Vagina (tissue), 2 donors: Measurements from ENCODE around the gene RHBDL3. TPM values are rescaled to one million over a fixed set of nuclear protein-coding genes. Genes with fewer than 3 reads are reported as not detected.

Experiments
- DNase-seq, 2 donors: peaks; one replicate each; pipeline ENCODE4 v3.0.0-alpha.2; 2017; ENCODE audit errors: extremely low spot score in 2 of 2
- H3K27ac ChIP-seq: fragments of 200-600 bp; sonication (generic); one replicate; pipeline ENCODE4 v1.5.1; 2019
- H3K27me3 ChIP-seq: fragments of 200-600 bp; sonication (generic); one replicate; pipeline ENCODE4 v1.5.1; 2019
- H3K36me3 ChIP-seq, 2 donors: fragments of 200-600 bp; sonication (generic); one replicate each; pipeline ENCODE4 v1.5.1; 2017 to 2019
- H3K4me1 ChIP-seq: fragments of 200-600 bp; sonication (generic); one replicate; pipeline ENCODE4 v1.5.1; 2019
- H3K4me3 ChIP-seq, 2 donors: fragments of 200-600 bp; sonication (generic); 1 replicate in 1 of 2; 2 replicates in 1 of 2; pipeline ENCODE4 v1.5.1; 2016 to 2019
- H3K9me3 ChIP-seq: fragments of 200-600 bp; sonication (generic); one replicate; pipeline ENCODE4 v1.5.1; 2019
- CTCF ChIP-seq, 3 experiments: fragments of 450-650 bp in 2 of 3; fragments of 200-600 bp in 1 of 3; sonication (generic) in 1 of 3; IDR thresholded peaks; one replicate each; pipeline ENCODE4 v1.5.1; 2017 to 2019; ENCODE audit warnings: antibody characterized with exemption in 3 of 3, mild to moderate bottlenecking in 2 of 3, moderate library complexity in 2 of 3
- POLR2A ChIP-seq, 2 donors: fragments of 450-650 bp; IDR thresholded peaks; one replicate each; pipeline ENCODE4 v1.6.1; 2017; ENCODE audit warnings: antibody characterized with exemption in 2 of 2, mild to moderate bottlenecking in 2 of 2, moderate library complexity in 2 of 2
- POLR2AphosphoS5 ChIP-seq, 2 donors: sonication (generic); formaldehyde crosslinking; IDR thresholded peaks; one replicate each; pipeline ENCODE4 v1.9.0; 2017; ENCODE audit warnings: antibody characterized with exemption in 2 of 2, mild to moderate bottlenecking in 2 of 2, low read depth in 1 of 2; ENCODE audit not compliant: insufficient read depth in 1 of 2
- intact Hi-C: fragments of 100-400 bp; cut with DNase I; formaldehyde crosslinking; loops from one replicate; pipeline ENCODE4 v1.15.1; 2023
- total RNA-seq: library from RNA; depleted of rRNA; stranded (reverse); fragments of >200 nt; gene quantifications from one replicate; pipeline ENCODE4 v1.2.3, GENCODE V29; 2016

The RHBDL3 gene
- total RNA-seq, 1 donor from 2014 or later, result 1.7 TPM

- DNase-seq, result no peak
- Histone ChIP-seq H3K27ac (no peak overlapping the region), H3K4me3 (no peak overlapping the region), H3K4me1 (no peaks in the 10 kb centered on the region), H3K36me3 (no peaks in the 10 kb centered on the region), H3K27me3 (no peaks in the 10 kb centered on the region), H3K9me3 (no peaks in the 10 kb centered on the region)
- intact Hi-C loops, result no loop called here
- no peak for TF ChIP-seq POLR2A (IDR thresholded peaks at IDR 0.05)
- no peak for TF ChIP-seq POLR2AphosphoS5 (IDR thresholded peaks at IDR 0.05; ENCODE audit: insufficient read depth in 1 of 2, low read depth in 1 of 2)
- no peak for TF ChIP-seq CTCF (IDR thresholded peaks at IDR 0.05)
These were observed 23.0 kb downstream of the RHBDL3 start for GRCh38 chr17:32288615-32289014.

GRCh38 chr17:32289471-32290070 lies 23.9 kb downstream of the RHBDL3 start:
- no peak for TF ChIP-seq POLR2AphosphoS5 (IDR thresholded peaks at IDR 0.05; ENCODE audit: insufficient read depth in 1 of 2, low read depth in 1 of 2)
- no peak for TF ChIP-seq POLR2A (IDR thresholded peaks at IDR 0.05)
- TF ChIP-seq CTCF (IDR thresholded peaks at IDR 0.05), result no peak
- no peaks in the 10 kb centered on the region for H3K27me3 ChIP-seq
- no peaks in the 10 kb centered on the region for H3K36me3 ChIP-seq
- H3K27ac ChIP-seq, result no peak overlapping the region
- DNase-seq, result no peak
- intact Hi-C loops, result no loop called here
- no peaks in the 10 kb centered on the region for H3K9me3 ChIP-seq
- H3K4me3 ChIP-seq, result no peak overlapping the region
- H3K4me1 ChIP-seq, result no peaks in the 10 kb centered on the region

- no peak for TF ChIP-seq POLR2AphosphoS5 (IDR thresholded peaks at IDR 0.05; ENCODE audit: insufficient read depth in 1 of 2, low read depth in 1 of 2)
- no peak for TF ChIP-seq POLR2A (IDR thresholded peaks at IDR 0.05)
- TF ChIP-seq CTCF (IDR thresholded peaks at IDR 0.05), result no peak
- intact Hi-C loops, result no loop called here
- Histone ChIP-seq H3K36me3 (no peaks in the 10 kb centered on the region), H3K27me3 (no peaks in the 10 kb centered on the region), H3K4me1 (no peaks in the 10 kb centered on the region), H3K9me3 (no peaks in the 10 kb centered on the region), H3K27ac (no peak overlapping the region), H3K4me3 (no peak overlapping the region)
- DNase-seq, result no peak
These were observed 26.5 kb downstream of the RHBDL3 start for GRCh38 chr17:32292094-32292493.

- no peaks in the 10 kb centered on the region for H3K9me3 ChIP-seq
- intact Hi-C loops, result no loop called here
- H3K4me1 ChIP-seq, result peaks cover 15% of the 10 kb centered on the region
- H3K27ac ChIP-seq, result no peak overlapping the region
- H3K4me3 ChIP-seq, result no peak overlapping the region
- H3K36me3 ChIP-seq, result no peaks in the 10 kb centered on the region
- H3K27me3 ChIP-seq, result no peaks in the 10 kb centered on the region
- DNase-seq, result no peak
- TF ChIP-seq POLR2AphosphoS5 (IDR thresholded peaks at IDR 0.05; ENCODE audit: insufficient read depth in 1 of 2, low read depth in 1 of 2) (no peak), POLR2A (IDR thresholded peaks at IDR 0.05) (no peak), CTCF (IDR thresholded peaks at IDR 0.05) (no peak)
These were observed 31.8 kb downstream of the RHBDL3 start for GRCh38 chr17:32297424-32297823.

- no peaks in the 10 kb centered on the region for H3K27me3 ChIP-seq
- DNase-seq, result no peak
These were observed 32.2 kb downstream of the RHBDL3 start for GRCh38 chr17:32297860-32298259.

More at GRCh38 chr17:32297860-32298259, 32.2 kb downstream of the RHBDL3 start:
- Histone ChIP-seq H3K27ac (peak overlapping the region; percentile 81), H3K9me3 (no peaks in the 10 kb centered on the region), H3K4me3 (no peak overlapping the region), H3K36me3 (no peaks in the 10 kb centered on the region), H3K4me1 (peaks cover 15% of the 10 kb centered on the region)
- TF ChIP-seq POLR2AphosphoS5 (IDR thresholded peaks at IDR 0.05; ENCODE audit: insufficient read depth in 1 of 2, low read depth in 1 of 2), result no peak
- TF ChIP-seq POLR2A (IDR thresholded peaks at IDR 0.05), result no peak
- TF ChIP-seq CTCF (IDR thresholded peaks at IDR 0.05), result no peak
- intact Hi-C loops, result no loop called here
